Mesenchymal stem cell (in vitro differentiated cells and primary cell): ENCODE results near the gene HDAC7.

ENCODE experiments used
- DNase-seq: peaks from one replicate; pipeline ENCODE4 v3.0.0-alpha.2; 2013
- H2AFZ ChIP-seq: one replicate; pipeline ENCODE4 v1.6.1; 2013; ENCODE audit warnings: low read depth, mild to moderate bottlenecking, control low read depth, inconsistent platforms, low read length, moderate library complexity
- H2AK5ac ChIP-seq: 2 replicates; pipeline ENCODE4 v1.6.1; 2013; ENCODE audit warnings: low read length, moderate library complexity, mild to moderate bottlenecking, inconsistent platforms; ENCODE audit not compliant: severe bottlenecking
- H2BK120ac ChIP-seq: one replicate; pipeline ENCODE4 v1.6.1; 2013; ENCODE audit warnings: low read depth, mild to moderate bottlenecking, inconsistent platforms, low read length, moderate library complexity
- H2BK12ac ChIP-seq, 2 experiments: one replicate each; pipeline ENCODE4 v1.6.1; 2013; ENCODE audit warnings: inconsistent platforms in 2 of 2, low read length in 2 of 2, mild to moderate bottlenecking in 2 of 2, moderate library complexity in 2 of 2, control low read depth in 1 of 2
- H2BK15ac ChIP-seq: one replicate; pipeline ENCODE4 v1.6.1; 2013; ENCODE audit warnings: mild to moderate bottlenecking, low read depth, inconsistent platforms; ENCODE audit not compliant: poor library complexity, severe bottlenecking
- H2BK5ac ChIP-seq: 2 replicates; pipeline ENCODE4 v1.6.1; 2013; ENCODE audit warnings: low read depth, mild to moderate bottlenecking, low read length, control low read depth, inconsistent platforms; ENCODE audit not compliant: poor library complexity, severe bottlenecking
- H3K14ac ChIP-seq, 2 experiments: one replicate each; pipeline ENCODE4 v1.6.1; 2013; ENCODE audit warnings: inconsistent platforms in 2 of 2, low read length in 2 of 2, control low read depth in 1 of 2, mild to moderate bottlenecking in 1 of 2, moderate library complexity in 1 of 2
- H3K18ac ChIP-seq, 2 experiments: one replicate each; pipeline ENCODE4 v1.6.1; 2013; ENCODE audit warnings: inconsistent platforms in 2 of 2, low read length in 2 of 2, control low read depth in 1 of 2, low read depth in 1 of 2, mild to moderate bottlenecking in 1 of 2
- H3K23ac ChIP-seq, 2 experiments: one replicate each; pipeline ENCODE4 v1.6.1; 2013; ENCODE audit warnings: inconsistent platforms in 2 of 2, low read length in 2 of 2, mild to moderate bottlenecking in 2 of 2, moderate library complexity in 2 of 2, control low read depth in 1 of 2
- H3K27ac ChIP-seq: 2 replicates; pipeline ENCODE4 v1.5.1; 2013; ENCODE audit warnings: mild to moderate bottlenecking, moderate library complexity, low read length, control low read depth, inconsistent platforms; ENCODE audit not compliant: poor library complexity, severe bottlenecking
- H3K27me3 ChIP-seq, 2 experiments: 2 replicates each; pipeline versions ENCODE4 v1.6.1 to v1.7.0; 2013; ENCODE audit warnings: low read length in 2 of 2, mild to moderate bottlenecking in 2 of 2, moderate library complexity in 2 of 2, control low read depth in 1 of 2, inconsistent platforms in 1 of 2; ENCODE audit not compliant: control insufficient read depth in 1 of 2, insufficient read depth in 1 of 2
- H3K36me3 ChIP-seq, 2 experiments: 2 replicates each; pipeline versions ENCODE4 v1.6.1 to v1.7.0; 2013; ENCODE audit warnings: low read length in 2 of 2, control low read depth in 1 of 2, inconsistent platforms in 1 of 2, low read depth in 1 of 2, mild to moderate bottlenecking in 1 of 2; ENCODE audit not compliant: insufficient read depth in 2 of 2, control insufficient read depth in 1 of 2
- H3K4ac ChIP-seq, 2 experiments: one replicate each; pipeline ENCODE4 v1.6.1; 2013; ENCODE audit warnings: inconsistent platforms in 2 of 2, low read length in 2 of 2, mild to moderate bottlenecking in 2 of 2, moderate library complexity in 2 of 2, control low read depth in 1 of 2, low read depth in 1 of 2
- H3K4me1 ChIP-seq: 2 replicates; pipeline ENCODE4 v1.6.1; 2013; ENCODE audit warnings: low read depth, low read length, control low read depth; ENCODE audit not compliant: control insufficient read depth, insufficient read depth
- H3K4me2 ChIP-seq: 2 replicates; pipeline ENCODE4 v1.6.1; 2013; ENCODE audit warnings: low read length, mild to moderate bottlenecking, inconsistent platforms; ENCODE audit not compliant: poor library complexity, severe bottlenecking
- H3K4me3 ChIP-seq, 2 experiments: 2 replicates each; pipeline versions ENCODE4 v1.5.1 to v1.7.0; 2013; ENCODE audit warnings: low read length in 2 of 2, mild to moderate bottlenecking in 2 of 2, control low read depth in 1 of 2, low read depth in 1 of 2; ENCODE audit not compliant: insufficient read depth in 1 of 2
- H3K79me1 ChIP-seq: replicated peaks from 2 replicates; pipeline ENCODE4 v1.6.1; 2013; ENCODE audit warnings: mild to moderate bottlenecking, control low read depth, low read length, inconsistent platforms; ENCODE audit not compliant: poor library complexity, severe bottlenecking
- H3K9ac ChIP-seq: 2 replicates; pipeline ENCODE4 v1.7.0; 2013; ENCODE audit warnings: mild to moderate bottlenecking, low read length, moderate library complexity
- H3K9me3 ChIP-seq: 2 replicates; pipeline ENCODE4 v1.7.0; 2013; ENCODE audit warnings: mild to moderate bottlenecking, low read length; ENCODE audit not compliant: control insufficient read depth
- H4K8ac ChIP-seq: one replicate; pipeline ENCODE4 v1.6.1; 2013; ENCODE audit warnings: inconsistent platforms, mild to moderate bottlenecking, low read length, moderate library complexity
- H4K91ac ChIP-seq: one replicate; pipeline ENCODE4 v1.6.1; 2013; ENCODE audit warnings: mild to moderate bottlenecking, low read length, inconsistent platforms
- WGBS: methylation state at CpG from one replicate; pipeline ENCODE4 v1.1.7; 2013; ENCODE audit warnings: mixed read lengths; 5-methylcytosine and 5-hydroxymethylcytosine counted together

The HDAC7 gene

DNA sequence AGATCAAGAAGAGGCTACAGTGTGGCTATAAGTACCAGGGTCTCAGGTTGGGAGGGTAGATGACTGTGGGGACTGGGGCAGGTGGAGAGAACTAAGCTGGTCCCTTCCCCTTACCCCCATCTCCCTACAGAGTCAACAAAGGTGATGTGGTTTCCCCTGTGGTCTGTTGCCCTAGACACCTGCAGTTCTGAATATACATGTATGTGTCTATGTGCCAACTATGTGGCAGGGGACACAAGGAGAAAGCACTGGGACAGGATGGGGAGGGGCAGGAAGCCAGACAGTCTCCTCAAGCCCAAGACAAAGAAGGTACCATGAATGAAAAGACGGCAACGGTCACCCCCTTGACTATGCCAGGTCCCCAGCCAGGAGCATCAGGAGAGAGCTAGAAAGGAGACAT is 4.5 kb upstream of the HDAC7 start:
- Histone ChIP-seq H3K27me3 (no peaks in the 10 kb centered on the region), H3K14ac (no peak overlapping the region), H3K9me3 (no peaks in the 10 kb centered on the region), H3K4me1 (peaks cover 30% of the 10 kb centered on the region), H3K36me3 (no peaks in the 10 kb centered on the region), H3K4me3 (no peak overlapping the region), H3K23ac (no peak overlapping the region), H3K4ac (no peak overlapping the region), H2BK5ac (no peak overlapping the region), H3K79me1 (no peaks in the 10 kb centered on the region), H3K27ac (no peak overlapping the region), H2BK12ac (peak overlapping the region; percentile 1 to 34), H2BK120ac (peak overlapping the region; percentile 50), H2BK15ac (no peak overlapping the region), H4K8ac (no peak overlapping the region), H3K18ac (no peak overlapping the region), H2AK5ac (peak overlapping the region; percentile 76), H3K9ac (no peak overlapping the region), H4K91ac (peak overlapping the region; percentile 63), H2AFZ (no peak overlapping the region), H3K4me2 (no peak overlapping the region)
- WGBS = 96% methylated on average over 2 of the region's 2 CpGs
- DNase-seq = no peak

DNA sequence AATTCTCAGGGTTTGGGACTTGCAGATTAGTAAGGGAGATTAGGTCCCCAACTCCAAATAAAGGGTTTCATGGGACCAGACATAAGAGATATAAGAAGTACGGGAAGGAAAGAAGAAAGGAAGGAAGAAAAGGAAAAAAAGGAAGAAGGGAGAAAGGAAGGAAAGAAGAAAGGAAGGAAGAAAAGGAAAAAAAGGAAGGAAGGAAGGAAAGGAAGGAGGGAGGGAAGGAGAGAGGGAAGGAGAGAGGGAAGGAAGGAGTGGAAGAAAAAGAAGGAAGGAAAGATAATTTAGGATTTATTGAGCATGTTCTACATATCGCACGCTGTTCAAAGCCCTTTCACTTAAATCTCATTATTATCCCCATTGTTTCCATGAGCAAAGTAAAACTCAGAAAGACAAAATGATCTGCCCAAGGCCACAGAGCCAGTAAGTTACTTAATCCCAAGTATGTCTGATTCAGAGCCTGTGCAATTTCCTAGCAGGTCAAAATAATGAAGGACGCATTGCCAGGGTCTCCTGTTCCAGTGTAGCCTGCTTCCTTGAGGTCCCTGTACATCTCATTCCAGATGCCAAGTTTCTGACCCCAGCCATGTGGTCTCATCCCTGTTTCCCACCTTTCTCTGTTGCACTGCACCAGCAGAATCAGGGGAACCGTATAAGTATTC is 3.9 kb upstream of the HDAC7 start:
- Histone ChIP-seq H2BK12ac (peak overlapping the region in 1 of 2 experiments; percentile 1), H3K4me1 (peaks cover 26% of the 10 kb centered on the region), H3K27me3 (no peaks in the 10 kb centered on the region), H3K9me3 (no peaks in the 10 kb centered on the region), H4K8ac (no peak overlapping the region), H2AFZ (no peak overlapping the region), H3K4me2 (no peak overlapping the region), H3K79me1 (no peaks in the 10 kb centered on the region), H3K14ac (no peak overlapping the region), H2BK15ac (no peak overlapping the region), H2BK5ac (no peak overlapping the region), H4K91ac (no peak overlapping the region), H3K23ac (no peak overlapping the region), H3K18ac (no peak overlapping the region), H3K4me3 (no peak overlapping the region), H3K27ac (no peak overlapping the region), H2BK120ac (no peak overlapping the region), H3K4ac (no peak overlapping the region), H3K36me3 (no peaks in the 10 kb centered on the region), H3K9ac (peak overlapping the region; percentile 7), H2AK5ac (peak overlapping the region; percentile 76)
- no peak for DNase-seq
- over 99% methylated on average over 5 of the region's 5 CpGs for WGBS

DNA sequence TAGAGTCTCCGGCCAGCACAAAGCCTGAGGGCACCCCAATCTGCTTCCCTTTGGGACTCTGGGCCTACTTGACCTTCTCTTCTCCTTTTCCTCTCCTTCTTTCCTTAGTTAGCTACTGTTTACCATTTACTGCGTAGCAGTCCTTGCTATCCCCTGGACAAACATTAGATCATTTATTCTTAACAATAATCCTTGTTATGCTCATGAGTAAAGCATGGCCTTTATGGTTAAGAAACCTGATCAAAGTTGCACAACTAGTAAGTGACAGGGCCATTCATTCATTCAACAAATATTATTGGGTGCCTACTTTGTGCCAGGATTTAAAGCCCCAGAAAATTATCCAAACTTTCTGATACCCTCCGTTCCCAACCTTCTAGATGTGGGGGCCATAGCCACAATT is 3.2 kb upstream of the HDAC7 start:
- peaks cover 3% of the 10 kb centered on the region in 2 experiments for H3K36me3 ChIP-seq
- peak overlapping the region; percentile 78 for H2BK15ac ChIP-seq
- H3K4me2 ChIP-seq = no peak overlapping the region
- H2BK120ac ChIP-seq = no peak overlapping the region
- H2AFZ ChIP-seq = no peak overlapping the region
- no peaks in the 10 kb centered on the region for H3K9me3 ChIP-seq
- peak overlapping the region; percentile 45 for H2AK5ac ChIP-seq
- WGBS = 92% methylated on average over 3 of the region's 3 CpGs
- peak overlapping the region; percentile 16 for H3K9ac ChIP-seq
- H3K4me1 ChIP-seq = peaks cover 32% of the 10 kb centered on the region
- no peak overlapping the region for H3K14ac ChIP-seq
- peak overlapping the region in 1 of 2 experiments; percentile 72 for H2BK12ac ChIP-seq
- H3K79me1 ChIP-seq = no peaks in the 10 kb centered on the region
- no peak overlapping the region for H3K27ac ChIP-seq
- peak overlapping the region; percentile 54 for H4K91ac ChIP-seq
- H2BK5ac ChIP-seq = no peak overlapping the region
- no peak overlapping the region for H3K4me3 ChIP-seq
- no peaks in the 10 kb centered on the region for H3K27me3 ChIP-seq
- peak overlapping the region; percentile 19 for H4K8ac ChIP-seq
- H3K18ac ChIP-seq = no peak overlapping the region
- no peak for DNase-seq
- no peak overlapping the region for H3K23ac ChIP-seq
- H3K4ac ChIP-seq = peak overlapping the region in 1 of 2 experiments; percentile 37

DNA sequence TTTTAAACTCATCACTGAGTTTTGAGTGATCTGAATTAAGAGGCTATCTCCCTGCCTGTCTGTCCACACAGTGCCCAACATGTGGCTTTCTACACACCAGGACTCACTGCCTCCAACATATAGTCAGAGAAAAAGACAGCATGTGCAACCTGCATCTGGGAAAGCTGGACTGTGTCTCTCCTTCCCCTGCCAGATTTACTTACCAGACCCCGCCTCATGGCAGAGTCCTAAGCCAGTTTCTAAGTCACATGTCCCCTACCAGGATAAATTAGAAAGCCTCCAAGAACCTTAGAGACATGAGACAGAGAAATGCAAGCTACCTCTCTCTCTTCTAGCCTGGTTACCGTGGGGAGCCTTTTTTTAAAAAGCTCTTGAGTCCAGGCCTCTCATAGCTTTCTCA is 2.7 kb upstream of the HDAC7 start:
- Histone ChIP-seq H3K4me3 (no peak overlapping the region), H3K23ac (no peak overlapping the region), H4K91ac (no peak overlapping the region), H3K14ac (no peak overlapping the region), H3K79me1 (no peaks in the 10 kb centered on the region), H2AK5ac (peak overlapping the region; percentile 45), H3K18ac (peak overlapping the region; percentile 40 to 61), H3K27me3 (no peaks in the 10 kb centered on the region), H3K4me2 (no peak overlapping the region), H3K4ac (peak overlapping the region; percentile 8 to 37), H3K9me3 (no peaks in the 10 kb centered on the region), H3K4me1 (peaks cover 35% of the 10 kb centered on the region), H2BK15ac (no peak overlapping the region), H2BK5ac (no peak overlapping the region), H2BK12ac (peak overlapping the region in 1 of 2 experiments; percentile 72), H3K27ac (no peak overlapping the region), H2BK120ac (no peak overlapping the region), H4K8ac (no peak overlapping the region), H3K9ac (peak overlapping the region; percentile 99), H2AFZ (no peak overlapping the region), H3K36me3 (peaks cover 5 to 6% of the 10 kb centered on the region in 2 experiments)
- no peak for DNase-seq
- 49% methylated on average over 2 of the region's 2 CpGs for WGBS
